ENCODE results near the gene LDLRAD3. TPM values are rescaled to one million over a fixed set of nuclear protein-coding genes. Genes with fewer than 3 reads are reported as not detected.

Gene LDLRAD3
- total RNA-seq, 1 experiment from 2014 or later, result 15.3 TPM

GRCh38 chr11:36019005-36019596 is 75.2 kb downstream of the LDLRAD3 start:
- Histone ChIP-seq H3K9ac (ENCODE audit: low read length) (no peak overlapping the region), H3K9me2 (replicated peaks; ENCODE audit: low read length) (no peaks in the 10 kb centered on the region), H3K9me3 (ENCODE audit: low read length) (no peaks in the 10 kb centered on the region), H3K4me2 (ENCODE audit: low read length) (no peak overlapping the region), H4K20me1 (ENCODE audit: low read length) (no peaks in the 10 kb centered on the region), H3K4me3 (ENCODE audit: low read length) (no peak overlapping the region), H3K4me1 (ENCODE audit: insufficient read depth, low read length) (no peaks in the 10 kb centered on the region), H3K79me2 (ENCODE audit: low read length) (peaks cover 51% of the 10 kb centered on the region), H3K27me3 (ENCODE audit: low read length) (no peaks in the 10 kb centered on the region), H3K36me3 (ENCODE audit: low read depth, low read length) (no peaks in the 10 kb centered on the region), H2AFZ (ENCODE audit: low read length) (no peak overlapping the region), H3K27ac (ENCODE audit: low read length) (no peak overlapping the region), H3F3A (ENCODE audit: low read length, unreplicated experiment) (no peaks in the 10 kb centered on the region)
- DNase-seq, result no peak
- ATAC-seq, result no peak
- ChIA-PET POLR2A (ENCODE audit: unreplicated experiment) (no interaction called here), CTCF (no interaction called here)
- intact Hi-C loops (cut with micrococcal nuclease), result no loop called here
- TF ChIP-seq CTCF (conservative IDR thresholded peaks at IDR 0.05; ENCODE audit: low read depth, low read length), result no peak
- no peak for TF ChIP-seq EZH2phosphoT487 (IDR thresholded peaks at IDR 0.05; ENCODE audit: borderline replicate concordance, low read length)
- TF ChIP-seq EZH2 (IDR thresholded peaks at IDR 0.05; ENCODE audit: low read length, unreplicated experiment), result no peak
- BruUV-seq (replicated peaks), result no TSS peak

GRCh38 chr11:36019722-36020121 is 75.9 kb downstream of the LDLRAD3 start:
- ATAC-seq, result peak; percentile 42; the same call in 1 of the 2 replicates
- H3K4me2 ChIP-seq (ENCODE audit: low read length), result no peak overlapping the region
- no peaks in the 10 kb centered on the region for H3F3A ChIP-seq (ENCODE audit: low read length, unreplicated experiment)
- TF ChIP-seq EZH2phosphoT487 (IDR thresholded peaks at IDR 0.05; ENCODE audit: borderline replicate concordance, low read length) (no peak), CTCF (conservative IDR thresholded peaks at IDR 0.05; ENCODE audit: low read depth, low read length) (no peak), EZH2 (IDR thresholded peaks at IDR 0.05; ENCODE audit: low read length, unreplicated experiment) (no peak)
- no peaks in the 10 kb centered on the region for H3K4me1 ChIP-seq (ENCODE audit: insufficient read depth, low read length)
- CTCF ChIA-PET, result no interaction called here
- H3K36me3 ChIP-seq (ENCODE audit: low read depth, low read length), result no peaks in the 10 kb centered on the region
- H3K27ac ChIP-seq (ENCODE audit: low read length), result no peak overlapping the region
- no peaks in the 10 kb centered on the region for H4K20me1 ChIP-seq (ENCODE audit: low read length)
- intact Hi-C loops (cut with micrococcal nuclease), result no loop called here
- H3K9me3 ChIP-seq (ENCODE audit: low read length), result no peaks in the 10 kb centered on the region
- no peak overlapping the region for H3K9ac ChIP-seq (ENCODE audit: low read length)
- H3K9me2 ChIP-seq (replicated peaks; ENCODE audit: low read length), result no peaks in the 10 kb centered on the region
- no TSS peak for BruUV-seq (replicated peaks)
- POLR2A ChIA-PET (ENCODE audit: unreplicated experiment), result no interaction called here
- H3K79me2 ChIP-seq (ENCODE audit: low read length), result peaks cover 48% of the 10 kb centered on the region
- no peaks in the 10 kb centered on the region for H3K27me3 ChIP-seq (ENCODE audit: low read length)
- H2AFZ ChIP-seq (ENCODE audit: low read length), result no peak overlapping the region
- no peak overlapping the region for H3K4me3 ChIP-seq (ENCODE audit: low read length)
- DNase-seq, result no peak

DNA sequence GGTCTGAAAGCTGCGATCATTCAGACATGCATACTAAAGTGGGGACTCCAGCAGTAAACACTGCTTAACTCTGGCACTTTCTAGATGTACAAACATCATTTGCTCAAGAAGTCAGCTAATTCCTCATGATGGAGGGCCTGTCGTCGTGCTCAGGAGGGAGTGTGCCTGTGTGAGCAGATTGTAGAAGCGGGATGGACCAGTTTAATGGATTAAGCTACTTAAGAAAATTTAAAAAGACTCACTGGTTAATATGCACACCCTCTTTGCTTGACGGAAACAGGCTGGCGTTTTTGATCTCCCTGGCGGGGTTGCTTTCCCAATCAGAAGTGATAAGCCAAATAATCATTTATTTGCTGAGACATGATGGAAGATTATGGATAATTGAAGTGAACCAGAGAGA is 79.0 kb downstream of the LDLRAD3 start:
- Histone ChIP-seq H3K27me3 (ENCODE audit: low read length) (no peaks in the 10 kb centered on the region), H3F3A (ENCODE audit: low read length, unreplicated experiment) (no peaks in the 10 kb centered on the region), H3K9ac (ENCODE audit: low read length) (no peak overlapping the region), H4K20me1 (ENCODE audit: low read length) (no peaks in the 10 kb centered on the region), H3K27ac (ENCODE audit: low read length) (no peak overlapping the region), H2AFZ (ENCODE audit: low read length) (no peak overlapping the region), H3K4me1 (ENCODE audit: insufficient read depth, low read length) (no peaks in the 10 kb centered on the region), H3K9me2 (replicated peaks; ENCODE audit: low read length) (no peaks in the 10 kb centered on the region), H3K79me2 (ENCODE audit: low read length) (peaks cover 46% of the 10 kb centered on the region), H3K4me2 (ENCODE audit: low read length) (no peak overlapping the region), H3K36me3 (ENCODE audit: low read depth, low read length) (no peaks in the 10 kb centered on the region), H3K9me3 (ENCODE audit: low read length) (no peaks in the 10 kb centered on the region), H3K4me3 (ENCODE audit: low read length) (no peak overlapping the region)
- intact Hi-C loops (cut with micrococcal nuclease), result no loop called here
- ATAC-seq (no peak), DNase-seq (no peak)
- no TSS peak for BruUV-seq (replicated peaks)
- TF ChIP-seq EZH2 (IDR thresholded peaks at IDR 0.05; ENCODE audit: low read length, unreplicated experiment) (no peak), EZH2phosphoT487 (IDR thresholded peaks at IDR 0.05; ENCODE audit: borderline replicate concordance, low read length) (no peak), CTCF (conservative IDR thresholded peaks at IDR 0.05; ENCODE audit: low read depth, low read length) (no peak)
- POLR2A ChIA-PET (ENCODE audit: unreplicated experiment), result no interaction called here
- CTCF ChIA-PET, result no interaction called here

Data from PC-3 (cell line).